Spleen (tissue), 7 donors: ENCODE data around the gene METTL6.

ENCODE experiments used
- POLR2A ChIP-seq, 3 donors: fragments of 450-650 bp; IDR thresholded peaks; one replicate each; pipeline ENCODE4 v1.5.1; 2017; ENCODE audit warnings: antibody characterized with exemption in 3 of 3, mild to moderate bottlenecking in 1 of 3
- POLR2AphosphoS5 ChIP-seq, 3 donors: sonication (generic); formaldehyde crosslinking; IDR thresholded peaks; one replicate each; pipeline ENCODE4 v1.5.1; 2017; ENCODE audit warnings: antibody characterized with exemption in 3 of 3
- TF ChIP-seq, protein P1 (sequence below), 11 experiments: fragments of 200-600 bp in 7 of 11; fragments of 450-650 bp in 4 of 11; sonication (generic) in 4 of 11; IDR thresholded peaks in 8 of 11; conservative IDR thresholded peaks in 3 of 11; 1 replicate in 7 of 11; 2 replicates in 4 of 11; pipeline versions ENCODE4 v1.4.0 to v1.8.0; 2016 to 2021; ENCODE audit warnings: antibody characterized with exemption in 11 of 11, inconsistent platforms in 4 of 11, mild to moderate bottlenecking in 1 of 11
- donor health status: DM: no; HTN: no; CAD: no; lungs with moderate emphysema.
- donor health status: DM: no; HTN: no; CAD: no.
- donor health status: DM: no; HTN: no; CAD: no.

DNA sequence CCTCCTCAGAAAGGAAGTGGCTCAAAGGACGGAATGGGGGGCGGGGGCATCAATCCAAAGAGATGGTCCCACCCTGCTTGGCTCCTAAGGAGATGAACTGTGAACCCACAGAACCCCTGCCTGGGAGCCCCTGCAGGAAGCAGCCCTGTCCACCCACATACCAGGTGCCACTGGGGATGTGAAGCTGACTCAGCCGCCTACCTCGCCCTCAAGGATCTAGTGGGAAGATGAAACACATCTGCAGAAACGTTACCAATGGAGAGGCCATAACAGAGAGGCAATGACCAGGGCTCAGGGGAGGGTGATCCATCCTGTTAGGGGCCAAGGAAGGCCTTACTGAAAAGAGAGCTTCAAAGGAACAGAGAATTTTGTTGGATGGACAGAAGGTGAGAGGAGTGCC, 35.1 kb upstream of the METTL6 start:
- TF ChIP-seq, protein P1, sequence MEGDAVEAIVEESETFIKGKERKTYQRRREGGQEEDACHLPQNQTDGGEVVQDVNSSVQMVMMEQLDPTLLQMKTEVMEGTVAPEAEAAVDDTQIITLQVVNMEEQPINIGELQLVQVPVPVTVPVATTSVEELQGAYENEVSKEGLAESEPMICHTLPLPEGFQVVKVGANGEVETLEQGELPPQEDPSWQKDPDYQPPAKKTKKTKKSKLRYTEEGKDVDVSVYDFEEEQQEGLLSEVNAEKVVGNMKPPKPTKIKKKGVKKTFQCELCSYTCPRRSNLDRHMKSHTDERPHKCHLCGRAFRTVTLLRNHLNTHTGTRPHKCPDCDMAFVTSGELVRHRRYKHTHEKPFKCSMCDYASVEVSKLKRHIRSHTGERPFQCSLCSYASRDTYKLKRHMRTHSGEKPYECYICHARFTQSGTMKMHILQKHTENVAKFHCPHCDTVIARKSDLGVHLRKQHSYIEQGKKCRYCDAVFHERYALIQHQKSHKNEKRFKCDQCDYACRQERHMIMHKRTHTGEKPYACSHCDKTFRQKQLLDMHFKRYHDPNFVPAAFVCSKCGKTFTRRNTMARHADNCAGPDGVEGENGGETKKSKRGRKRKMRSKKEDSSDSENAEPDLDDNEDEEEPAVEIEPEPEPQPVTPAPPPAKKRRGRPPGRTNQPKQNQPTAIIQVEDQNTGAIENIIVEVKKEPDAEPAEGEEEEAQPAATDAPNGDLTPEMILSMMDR (IDR thresholded peaks at IDR 0.05 in 8 of 11, conservative IDR thresholded peaks at IDR 0.05 in 3 of 11): no peak
- TF ChIP-seq POLR2AphosphoS5 (IDR thresholded peaks at IDR 0.05) (no peak), POLR2A (IDR thresholded peaks at IDR 0.05) (no peak)
